Spleen (tissue), 11 donors: Measurements from ENCODE around the gene SMCR8. TPM values are rescaled to one million over a fixed set of nuclear protein-coding genes. Genes with fewer than 3 reads are reported as not detected.
"Not testable (repeated sequence)": the region's sequence is repeated elsewhere in the genome, so short reads cannot be mapped to it uniquely, and the experiment has no call there.

Experiments used
- DNase-seq: peaks from one replicate; pipeline ENCODE4 v3.0.0-alpha.2; 2020
- H3K27ac ChIP-seq, 8 donors: fragments of 200-600 bp; sonication (generic) in 7 of 8; 1 replicate in 4 of 8; 2 replicates in 4 of 8; pipeline versions ENCODE4 v1.5.0 to v1.8.0; 2016 to 2021; ENCODE audit warnings: inconsistent platforms in 4 of 8, mild to moderate bottlenecking in 4 of 8, moderate library complexity in 1 of 8
- H3K27me3 ChIP-seq, 7 donors: fragments of 200-600 bp; sonication (generic) in 6 of 7; replicated peaks in 1 of 7; 1 replicate in 4 of 7; 2 replicates in 3 of 7; pipeline versions ENCODE4 v1.5.0 to v1.8.0; 2016 to 2021; ENCODE audit warnings: inconsistent platforms in 3 of 7, mild to moderate bottlenecking in 1 of 7
- H3K36me3 ChIP-seq, 6 donors: fragments of 200-600 bp; sonication (generic) in 5 of 6; 1 replicate in 4 of 6; 2 replicates in 2 of 6; pipeline versions ENCODE4 v1.5.0 to v1.8.0; 2016 to 2021; ENCODE audit warnings: inconsistent platforms in 2 of 6
- H3K4me1 ChIP-seq, 6 donors: fragments of 200-600 bp; sonication (generic) in 5 of 6; 1 replicate in 3 of 6; 2 replicates in 3 of 6; pipeline versions ENCODE4 v1.5.0 to v1.8.0; 2016 to 2021; ENCODE audit warnings: inconsistent platforms in 3 of 6
- H3K4me3 ChIP-seq, 8 donors: fragments of 200-600 bp; sonication (generic) in 7 of 8; 1 replicate in 4 of 8; 2 replicates in 4 of 8; pipeline versions ENCODE4 v1.5.0 to v1.8.0; 2016 to 2021; ENCODE audit warnings: inconsistent platforms in 4 of 8, mild to moderate bottlenecking in 4 of 8, moderate library complexity in 2 of 8
- H3K9me3 ChIP-seq, 8 donors: fragments of 200-600 bp; sonication (generic) in 7 of 8; 1 replicate in 4 of 8; 2 replicates in 4 of 8; pipeline versions ENCODE4 v1.5.0 to v1.8.0; 2016 to 2021; ENCODE audit warnings: inconsistent platforms in 4 of 8
- CTCF ChIP-seq, 11 experiments: fragments of 200-600 bp in 7 of 11; fragments of 450-650 bp in 4 of 11; sonication (generic) in 4 of 11; IDR thresholded peaks in 8 of 11; conservative IDR thresholded peaks in 3 of 11; 1 replicate in 7 of 11; 2 replicates in 4 of 11; pipeline versions ENCODE4 v1.4.0 to v1.8.0; 2016 to 2021; ENCODE audit warnings: antibody characterized with exemption in 11 of 11, inconsistent platforms in 4 of 11, mild to moderate bottlenecking in 1 of 11
- POLR2A ChIP-seq, 3 donors: fragments of 450-650 bp; IDR thresholded peaks; one replicate each; pipeline ENCODE4 v1.5.1; 2017; ENCODE audit warnings: antibody characterized with exemption in 3 of 3, mild to moderate bottlenecking in 1 of 3
- POLR2AphosphoS5 ChIP-seq, 3 donors: sonication (generic); formaldehyde crosslinking; IDR thresholded peaks; one replicate each; pipeline ENCODE4 v1.5.1; 2017; ENCODE audit warnings: antibody characterized with exemption in 3 of 3
- WGBS, 5 donors: extraction: QIAGEN DNeasy Blood & Tissue Kit in 3 of 5; methylation state at CpG; one replicate each; pipeline versions ENCODE4 v1.1.5 to v1.1.7; 2013 to 2018; 5-methylcytosine and 5-hydroxymethylcytosine counted together
- intact Hi-C: fragments of 100-400 bp; cut with DNase I; formaldehyde crosslinking; loops from one replicate; pipeline ENCODE4 v1.15.0; 2023; ENCODE audit warnings: low total_unique reads
- polyA plus RNA-seq, 3 donors: library from polyadenylated mRNA; stranded (reverse); fragments of 200-250 nt; gene quantifications; one replicate each; pipeline ENCODE4 v1.2.1, GENCODE V29; 2013
- total RNA-seq, 7 donors: library from RNA; depleted of rRNA in 3 of 7; stranded (reverse); fragments of >200 nt in 3 of 7; fragmentation: NEBNext Ultra II Directional in 4 of 7; extraction: Animal tissue kit (Norgen Biotek cat#: 25700) in 4 of 7; gene quantifications; one replicate each; pipeline versions ENCODE4 v1.1.0 to v1.2.1, GENCODE V29; 2016 to 2021
- donor health status: healthy with polysubstance abuse.
- donor health status: DM: no; HTN: no; CAD: no; lungs with moderate emphysema.
- donor health status: DM: no; HTN: no; CAD: no.
- donor health status: Bipolar disorder and iron deficiency.
- donor health status: healthy.
- donor health status: DM: no; HTN: no; CAD: no.
- donor health status: DM: yes; HTN: yes; CAD: no.

Gene SMCR8
- total and polyA plus RNA-seq, 10 donors: 3.9 to 38.0 (median 28.4) TPM

- H3K9me3 ChIP-seq: no peaks in the 10 kb centered on the region
- DNase-seq: no peak
- TF ChIP-seq CTCF (IDR thresholded peaks at IDR 0.05 in 8 of 11, conservative IDR thresholded peaks at IDR 0.05 in 3 of 11) (no peak), POLR2AphosphoS5 (IDR thresholded peaks at IDR 0.05) (no peak), POLR2A (IDR thresholded peaks at IDR 0.05) (no peak)
- no peaks in the 10 kb centered on the region for H3K27me3 ChIP-seq
- intact Hi-C loops: no loop called here
- peaks cover 5 to 100% (median 98%) of the 10 kb centered on the region in 6 donors for H3K36me3 ChIP-seq
- no peak overlapping the region for H3K4me3 ChIP-seq
- 85 to 93% (median 87%) methylated on average over 5 of the region's 5 CpGs for WGBS, 5 donors
- H3K27ac ChIP-seq: no peak overlapping the region
- H3K4me1 ChIP-seq: no peaks in the 10 kb centered on the region
Observed at GRCh38 chr17:18280766-18281371, 34.2 kb upstream of the SMCR8 start.

- TF ChIP-seq POLR2AphosphoS5 (IDR thresholded peaks at IDR 0.05): no peak
- TF ChIP-seq CTCF (IDR thresholded peaks at IDR 0.05 in 8 of 11, conservative IDR thresholded peaks at IDR 0.05 in 3 of 11): no peak
- TF ChIP-seq POLR2A (IDR thresholded peaks at IDR 0.05): no peak
- H3K4me1 ChIP-seq: no peaks in the 10 kb centered on the region
- WGBS, 5 donors: 88 to 98% (median 91%) methylated on average over 6 of the region's 6 CpGs
- no peak overlapping the region for H3K4me3 ChIP-seq
- DNase-seq: no peak
- no peaks in the 10 kb centered on the region for H3K27me3 ChIP-seq
- peaks cover 5 to 100% (median 98%) of the 10 kb centered on the region in 6 donors for H3K36me3 ChIP-seq
- no peak overlapping the region for H3K27ac ChIP-seq
- no peaks in the 10 kb centered on the region for H3K9me3 ChIP-seq
- intact Hi-C loops: no loop called here
Observed at GRCh38 chr17:18281788-18282187, 33.3 kb upstream of the SMCR8 start.

- no peak for TF ChIP-seq POLR2A (IDR thresholded peaks at IDR 0.05)
- TF ChIP-seq CTCF (IDR thresholded peaks at IDR 0.05 in 8 of 11, conservative IDR thresholded peaks at IDR 0.05 in 3 of 11): no peak
- no peak for TF ChIP-seq POLR2AphosphoS5 (IDR thresholded peaks at IDR 0.05)
- no peaks in the 10 kb centered on the region for H3K9me3 ChIP-seq
- H3K27me3 ChIP-seq: no peaks in the 10 kb centered on the region
- no peak overlapping the region for H3K4me3 ChIP-seq
- no peak overlapping the region for H3K27ac ChIP-seq
- intact Hi-C loops: no loop called here
- peak; percentile 54 for DNase-seq
- 94 to 99% (median 97%) methylated on average over 9 to 11 of the region's 11 CpGs for WGBS, 5 donors
- H3K36me3 ChIP-seq: peaks cover 9 to 100% (median 95%) of the 10 kb centered on the region in 6 donors
- no peaks in the 10 kb centered on the region for H3K4me1 ChIP-seq
Observed at GRCh38 chr17:18285296-18285695, 29.8 kb upstream of the SMCR8 start.

GRCh38 chr17:18291718-18292540 is 23.2 kb upstream of the SMCR8 start:
- H3K9me3 ChIP-seq: no peaks in the 10 kb centered on the region
- H3K36me3 ChIP-seq: peaks cover 6 to 99% (median 74%) of the 10 kb centered on the region in 6 donors
- intact Hi-C loops: no loop called here
- H3K27me3 ChIP-seq: no peaks in the 10 kb centered on the region
- TF ChIP-seq POLR2A (IDR thresholded peaks at IDR 0.05) (no peak), POLR2AphosphoS5 (IDR thresholded peaks at IDR 0.05) (no peak), CTCF (IDR thresholded peaks at IDR 0.05 in 8 of 11, conservative IDR thresholded peaks at IDR 0.05 in 3 of 11) (no peak)
- no peak overlapping the region for H3K27ac ChIP-seq
- peaks cover 0 to 10% (median 3%) of the 10 kb centered on the region in 6 donors for H3K4me1 ChIP-seq
- no peak overlapping the region for H3K4me3 ChIP-seq
- 92 to 97% (median 93%) methylated on average over 15 of the region's 15 CpGs for WGBS, 5 donors
- DNase-seq: peak; percentile 41

- peak overlapping the region in 2 of 8 donors; percentile 9 to 35 for H3K4me3 ChIP-seq
- peak overlapping the region in 4 of 8 donors; percentile 43 to 92 (median 90) for H3K27ac ChIP-seq
- peak; percentile 72 for DNase-seq
- H3K9me3 ChIP-seq, intact Hi-C loops, H3K27me3 ChIP-seq: not testable (repeated sequence)
- WGBS, 5 donors: 91 to 95% (median 93%) methylated on average over 4 to 30 of the region's 30 CpGs; no CpG with 5 or more reads in 1 of the 5 donors
- H3K36me3 ChIP-seq: peaks cover 0 to 98% (median 57%) of the 10 kb centered on the region in 6 donors
- peaks cover 0 to 50% (median 10%) of the 10 kb centered on the region in 6 donors for H3K4me1 ChIP-seq
Observed at GRCh38 chr17:18298061-18298460, 17.0 kb upstream of the SMCR8 start.
